Measurements from ENCODE around the gene NFKBIL1.

The NFKBIL1 gene

DNA sequence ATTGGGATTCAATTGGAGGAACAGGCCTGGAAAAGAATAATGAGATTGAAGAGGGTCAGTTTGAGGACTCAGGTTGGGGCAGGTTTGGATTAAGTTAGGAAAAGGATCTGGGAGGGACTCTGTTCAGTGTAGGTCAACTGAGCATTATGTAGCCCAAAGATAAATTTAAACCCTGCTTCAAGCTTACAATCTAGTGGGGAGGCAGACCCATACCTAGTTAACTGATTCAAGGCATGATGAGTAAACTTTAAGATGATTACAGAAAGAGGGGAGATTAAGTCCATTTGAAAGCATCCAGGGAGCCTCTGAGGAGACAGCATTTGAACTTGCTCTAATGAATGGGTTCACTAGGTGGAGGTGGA is 13.3 kb downstream of the NFKBIL1 start:
- DNase-seq, result no peak

DNA sequence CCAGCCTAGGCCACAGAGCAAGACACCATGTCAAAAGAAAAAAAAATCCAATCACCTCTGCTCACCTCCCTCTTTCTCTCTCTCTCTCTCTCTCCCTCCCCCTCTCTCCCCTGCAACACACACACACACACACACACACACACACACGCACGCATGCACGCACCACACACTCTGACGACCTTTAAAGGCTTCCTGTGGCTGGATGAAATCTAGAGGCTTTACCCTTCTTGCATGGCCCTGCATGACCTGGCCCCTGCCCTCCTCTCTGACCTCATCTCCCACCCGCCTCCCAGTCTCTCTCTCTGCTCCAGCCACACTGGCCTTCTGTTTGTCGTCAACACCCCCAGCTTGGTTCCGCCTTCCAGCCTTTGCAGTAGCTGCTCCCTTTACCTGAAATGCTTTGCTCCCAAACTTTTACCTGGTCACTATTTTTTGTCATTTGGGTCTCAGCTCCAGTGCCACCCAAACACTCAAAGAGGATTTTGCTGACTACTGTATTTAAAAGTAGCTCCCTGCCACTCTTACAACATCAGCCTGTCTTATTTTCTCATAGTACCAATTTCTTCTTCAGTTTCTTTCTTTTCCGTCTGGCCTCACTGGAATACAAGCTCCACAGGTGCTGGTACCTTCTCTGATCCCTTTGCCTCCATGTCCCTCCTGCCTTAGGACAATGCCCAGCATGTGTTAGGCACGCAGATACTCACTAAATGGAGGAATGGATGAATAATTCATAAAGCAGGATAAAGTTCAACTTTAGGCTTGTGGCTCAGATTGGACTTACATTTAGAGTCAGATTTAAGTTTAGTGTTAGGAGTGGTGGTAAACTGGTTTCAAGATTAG is 20.3 kb downstream of the NFKBIL1 start:
- DNase-seq, result peak; percentile 87

DNA sequence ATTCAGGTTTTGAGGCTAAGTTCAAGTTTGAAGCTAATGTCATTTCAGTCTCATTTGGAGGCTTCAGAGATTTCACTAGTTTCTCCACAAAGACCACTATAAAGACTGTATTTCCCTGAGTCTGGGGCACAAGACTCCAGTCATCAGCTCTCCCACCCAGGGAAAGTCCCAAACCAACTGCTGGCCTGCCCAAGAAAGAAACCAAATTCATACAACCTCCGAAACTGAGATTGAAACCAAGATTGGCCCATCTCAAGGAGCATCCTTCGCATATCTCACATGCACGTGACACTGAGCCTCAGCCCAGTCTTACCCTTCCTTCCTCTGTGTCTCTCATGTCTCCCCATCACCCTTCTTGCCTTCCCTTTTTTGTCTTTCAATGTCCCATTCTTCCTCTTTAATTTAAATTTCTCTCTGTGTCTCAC is 21.1 kb downstream of the NFKBIL1 start:
- DNase-seq, result peak; percentile 98

DNA sequence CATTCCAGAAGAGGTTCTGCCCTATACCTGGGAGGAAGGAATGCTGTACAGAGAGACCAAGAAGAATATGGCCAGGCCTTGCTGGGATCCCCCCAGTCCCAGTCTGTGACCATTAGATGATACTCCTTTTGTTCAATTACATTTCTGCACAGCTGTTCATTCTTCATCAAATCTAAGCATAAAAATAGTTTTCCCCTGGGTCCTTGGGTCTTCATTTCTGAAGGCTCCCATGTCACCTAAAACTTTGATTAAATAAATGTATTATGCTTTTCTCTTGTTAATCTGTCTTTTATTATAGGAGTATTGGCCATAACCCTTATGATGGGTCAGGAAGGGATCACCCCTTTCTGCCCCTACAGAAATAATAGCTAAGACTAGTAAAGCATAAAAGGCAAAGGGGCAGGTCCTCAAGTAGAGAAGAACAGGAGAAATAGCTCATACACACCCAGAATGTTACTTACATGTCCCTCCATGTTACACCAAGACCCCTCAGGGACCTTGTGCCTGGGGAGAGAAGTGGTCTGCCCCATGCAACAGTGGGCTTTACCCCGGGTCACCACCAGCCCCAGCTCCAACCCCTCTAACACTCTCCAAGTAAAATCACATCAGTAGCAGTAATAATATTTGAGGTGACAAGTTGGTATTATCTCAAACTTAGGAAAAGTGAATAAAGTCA is 22.6 kb downstream of the NFKBIL1 start:
- no peak for DNase-seq

DNA sequence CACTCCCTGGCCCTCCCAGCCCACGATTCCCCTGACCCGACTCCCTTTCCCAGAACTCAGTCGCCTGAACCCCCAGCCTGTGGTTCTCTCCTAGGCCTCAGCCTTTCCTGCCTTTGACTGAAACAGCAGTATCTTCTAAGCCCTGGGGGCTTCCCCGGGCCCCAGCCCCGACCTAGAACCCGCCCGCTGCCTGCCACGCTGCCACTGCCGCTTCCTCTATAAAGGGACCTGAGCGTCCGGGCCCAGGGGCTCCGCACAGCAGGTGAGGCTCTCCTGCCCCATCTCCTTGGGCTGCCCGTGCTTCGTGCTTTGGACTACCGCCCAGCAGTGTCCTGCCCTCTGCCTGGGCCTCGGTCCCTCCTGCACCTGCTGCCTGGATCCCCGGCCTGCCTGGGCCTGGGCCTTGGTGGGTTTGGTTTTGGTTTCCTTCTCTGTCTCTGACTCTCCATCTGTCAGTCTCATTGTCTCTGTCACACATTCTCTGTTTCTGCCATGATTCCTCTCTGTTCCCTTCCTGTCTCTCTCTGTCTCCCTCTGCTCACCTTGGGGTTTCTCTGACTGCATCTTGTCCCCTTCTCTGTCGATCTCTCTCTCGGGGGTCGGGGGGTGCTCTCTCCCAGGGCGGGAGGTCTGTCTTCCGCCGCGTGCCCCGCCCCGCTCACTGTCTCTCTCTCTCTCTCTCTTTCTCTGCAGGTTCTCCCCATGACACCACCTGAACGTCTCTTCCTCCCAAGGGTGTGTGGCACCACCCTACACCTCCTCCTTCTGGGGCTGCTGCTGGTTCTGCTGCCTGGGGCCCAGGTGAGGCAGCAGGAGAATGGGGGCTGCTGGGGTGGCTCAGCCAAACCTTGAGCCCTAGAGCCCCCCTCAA is 24.9 kb downstream of the NFKBIL1 start, which contains the start of gene LTA:
Gene LTA, plus strand, starts transcription at position 249 of the 871 bp plus-strand sequence. Its CDS starts 454 bp downstream, at position 703.
- DNase-seq, result no peak

DNA sequence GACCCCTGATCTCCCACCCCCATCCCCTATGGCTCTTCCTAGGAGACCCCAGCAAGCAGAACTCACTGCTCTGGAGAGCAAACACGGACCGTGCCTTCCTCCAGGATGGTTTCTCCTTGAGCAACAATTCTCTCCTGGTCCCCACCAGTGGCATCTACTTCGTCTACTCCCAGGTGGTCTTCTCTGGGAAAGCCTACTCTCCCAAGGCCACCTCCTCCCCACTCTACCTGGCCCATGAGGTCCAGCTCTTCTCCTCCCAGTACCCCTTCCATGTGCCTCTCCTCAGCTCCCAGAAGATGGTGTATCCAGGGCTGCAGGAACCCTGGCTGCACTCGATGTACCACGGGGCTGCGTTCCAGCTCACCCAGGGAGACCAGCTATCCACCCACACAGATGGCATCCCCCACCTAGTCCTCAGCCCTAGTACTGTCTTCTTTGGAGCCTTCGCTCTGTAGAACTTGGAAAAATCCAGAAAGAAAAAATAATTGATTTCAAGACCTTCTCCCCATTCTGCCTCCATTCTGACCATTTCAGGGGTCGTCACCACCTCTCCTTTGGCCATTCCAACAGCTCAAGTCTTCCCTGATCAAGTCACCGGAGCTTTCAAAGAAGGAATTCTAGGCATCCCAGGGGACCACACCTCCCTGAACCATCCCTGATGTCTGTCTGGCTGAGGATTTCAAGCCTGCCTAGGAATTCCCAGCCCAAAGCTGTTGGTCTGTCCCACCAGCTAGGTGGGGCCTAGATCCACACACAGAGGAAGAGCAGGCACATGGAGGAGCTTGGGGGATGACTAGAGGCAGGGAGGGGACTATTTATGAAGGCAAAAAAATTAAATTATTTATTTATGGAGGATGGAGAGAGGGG is 26.1 kb downstream of the NFKBIL1 start:
- DNase-seq, result no peak

DNA sequence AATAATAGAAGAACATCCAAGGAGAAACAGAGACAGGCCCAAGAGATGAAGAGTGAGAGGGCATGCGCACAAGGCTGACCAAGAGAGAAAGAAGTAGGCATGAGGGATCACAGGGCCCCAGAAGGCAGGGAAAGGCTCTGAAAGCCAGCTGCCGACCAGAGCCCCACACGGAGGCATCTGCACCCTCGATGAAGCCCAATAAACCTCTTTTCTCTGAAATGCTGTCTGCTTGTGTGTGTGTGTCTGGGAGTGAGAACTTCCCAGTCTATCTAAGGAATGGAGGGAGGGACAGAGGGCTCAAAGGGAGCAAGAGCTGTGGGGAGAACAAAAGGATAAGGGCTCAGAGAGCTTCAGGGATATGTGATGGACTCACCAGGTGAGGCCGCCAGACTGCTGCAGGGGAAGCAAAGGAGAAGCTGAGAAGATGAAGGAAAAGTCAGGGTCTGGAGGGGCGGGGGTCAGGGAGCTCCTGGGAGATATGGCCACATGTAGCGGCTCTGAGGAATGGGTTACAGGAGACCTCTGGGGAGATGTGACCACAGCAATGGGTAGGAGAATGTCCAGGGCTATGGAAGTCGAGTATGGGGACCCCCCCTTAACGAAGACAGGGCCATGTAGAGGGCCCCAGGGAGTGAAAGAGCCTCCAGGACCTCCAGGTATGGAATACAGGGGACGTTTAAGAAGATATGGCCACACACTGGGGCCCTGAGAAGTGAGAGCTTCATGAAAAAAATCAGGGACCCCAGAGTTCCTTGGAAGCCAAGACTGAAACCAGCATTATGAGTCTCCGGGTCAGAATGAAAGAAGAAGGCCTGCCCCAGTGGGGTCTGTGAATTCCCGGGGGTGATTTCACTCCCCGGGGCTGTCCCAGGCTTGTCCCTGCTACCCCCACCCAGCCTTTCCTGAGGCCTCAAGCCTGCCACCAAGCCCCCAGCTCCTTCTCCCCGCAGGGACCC is 27.0 kb downstream of the NFKBIL1 start:
- peak; percentile 67 for DNase-seq

DNA sequence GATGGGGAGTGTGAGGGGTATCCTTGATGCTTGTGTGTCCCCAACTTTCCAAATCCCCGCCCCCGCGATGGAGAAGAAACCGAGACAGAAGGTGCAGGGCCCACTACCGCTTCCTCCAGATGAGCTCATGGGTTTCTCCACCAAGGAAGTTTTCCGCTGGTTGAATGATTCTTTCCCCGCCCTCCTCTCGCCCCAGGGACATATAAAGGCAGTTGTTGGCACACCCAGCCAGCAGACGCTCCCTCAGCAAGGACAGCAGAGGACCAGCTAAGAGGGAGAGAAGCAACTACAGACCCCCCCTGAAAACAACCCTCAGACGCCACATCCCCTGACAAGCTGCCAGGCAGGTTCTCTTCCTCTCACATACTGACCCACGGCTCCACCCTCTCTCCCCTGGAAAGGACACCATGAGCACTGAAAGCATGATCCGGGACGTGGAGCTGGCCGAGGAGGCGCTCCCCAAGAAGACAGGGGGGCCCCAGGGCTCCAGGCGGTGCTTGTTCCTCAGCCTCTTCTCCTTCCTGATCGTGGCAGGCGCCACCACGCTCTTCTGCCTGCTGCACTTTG is 28.0 kb downstream of the NFKBIL1 start, which contains the start of gene TNF:
Gene TNF, plus strand, starts transcription at position 231 of the 567 bp plus-strand sequence. Its CDS starts 177 bp downstream, at position 408.
- DNase-seq, result peak; percentile 98

DNA sequence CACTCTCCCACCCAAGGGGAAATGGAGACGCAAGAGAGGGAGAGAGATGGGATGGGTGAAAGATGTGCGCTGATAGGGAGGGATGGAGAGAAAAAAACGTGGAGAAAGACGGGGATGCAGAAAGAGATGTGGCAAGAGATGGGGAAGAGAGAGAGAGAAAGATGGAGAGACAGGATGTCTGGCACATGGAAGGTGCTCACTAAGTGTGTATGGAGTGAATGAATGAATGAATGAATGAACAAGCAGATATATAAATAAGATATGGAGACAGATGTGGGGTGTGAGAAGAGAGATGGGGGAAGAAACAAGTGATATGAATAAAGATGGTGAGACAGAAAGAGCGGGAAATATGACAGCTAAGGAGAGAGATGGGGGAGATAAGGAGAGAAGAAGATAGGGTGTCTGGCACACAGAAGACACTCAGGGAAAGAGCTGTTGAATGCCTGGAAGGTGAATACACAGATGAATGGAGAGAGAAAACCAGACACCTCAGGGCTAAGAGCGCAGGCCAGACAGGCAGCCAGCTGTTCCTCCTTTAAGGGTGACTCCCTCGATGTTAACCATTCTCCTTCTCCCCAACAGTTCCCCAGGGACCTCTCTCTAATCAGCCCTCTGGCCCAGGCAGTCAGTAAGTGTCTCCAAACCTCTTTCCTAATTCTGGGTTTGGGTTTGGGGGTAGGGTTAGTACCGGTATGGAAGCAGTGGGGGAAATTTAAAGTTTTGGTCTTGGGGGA is 28.7 kb downstream of the NFKBIL1 start:
- DNase-seq, result peak; percentile 64

DNA sequence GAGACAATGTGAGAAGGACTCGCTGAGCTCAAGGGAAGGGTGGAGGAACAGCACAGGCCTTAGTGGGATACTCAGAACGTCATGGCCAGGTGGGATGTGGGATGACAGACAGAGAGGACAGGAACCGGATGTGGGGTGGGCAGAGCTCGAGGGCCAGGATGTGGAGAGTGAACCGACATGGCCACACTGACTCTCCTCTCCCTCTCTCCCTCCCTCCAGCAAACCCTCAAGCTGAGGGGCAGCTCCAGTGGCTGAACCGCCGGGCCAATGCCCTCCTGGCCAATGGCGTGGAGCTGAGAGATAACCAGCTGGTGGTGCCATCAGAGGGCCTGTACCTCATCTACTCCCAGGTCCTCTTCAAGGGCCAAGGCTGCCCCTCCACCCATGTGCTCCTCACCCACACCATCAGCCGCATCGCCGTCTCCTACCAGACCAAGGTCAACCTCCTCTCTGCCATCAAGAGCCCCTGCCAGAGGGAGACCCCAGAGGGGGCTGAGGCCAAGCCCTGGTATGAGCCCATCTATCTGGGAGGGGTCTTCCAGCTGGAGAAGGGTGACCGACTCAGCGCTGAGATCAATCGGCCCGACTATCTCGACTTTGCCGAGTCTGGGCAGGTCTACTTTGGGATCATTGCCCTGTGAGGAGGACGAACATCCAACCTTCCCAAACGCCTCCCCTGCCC is 29.6 kb downstream of the NFKBIL1 start:
- DNase-seq, result peak; percentile 83

DNA sequence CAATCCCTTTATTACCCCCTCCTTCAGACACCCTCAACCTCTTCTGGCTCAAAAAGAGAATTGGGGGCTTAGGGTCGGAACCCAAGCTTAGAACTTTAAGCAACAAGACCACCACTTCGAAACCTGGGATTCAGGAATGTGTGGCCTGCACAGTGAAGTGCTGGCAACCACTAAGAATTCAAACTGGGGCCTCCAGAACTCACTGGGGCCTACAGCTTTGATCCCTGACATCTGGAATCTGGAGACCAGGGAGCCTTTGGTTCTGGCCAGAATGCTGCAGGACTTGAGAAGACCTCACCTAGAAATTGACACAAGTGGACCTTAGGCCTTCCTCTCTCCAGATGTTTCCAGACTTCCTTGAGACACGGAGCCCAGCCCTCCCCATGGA is 30.2 kb downstream of the NFKBIL1 start:
- peak; percentile 54 for DNase-seq

DNA sequence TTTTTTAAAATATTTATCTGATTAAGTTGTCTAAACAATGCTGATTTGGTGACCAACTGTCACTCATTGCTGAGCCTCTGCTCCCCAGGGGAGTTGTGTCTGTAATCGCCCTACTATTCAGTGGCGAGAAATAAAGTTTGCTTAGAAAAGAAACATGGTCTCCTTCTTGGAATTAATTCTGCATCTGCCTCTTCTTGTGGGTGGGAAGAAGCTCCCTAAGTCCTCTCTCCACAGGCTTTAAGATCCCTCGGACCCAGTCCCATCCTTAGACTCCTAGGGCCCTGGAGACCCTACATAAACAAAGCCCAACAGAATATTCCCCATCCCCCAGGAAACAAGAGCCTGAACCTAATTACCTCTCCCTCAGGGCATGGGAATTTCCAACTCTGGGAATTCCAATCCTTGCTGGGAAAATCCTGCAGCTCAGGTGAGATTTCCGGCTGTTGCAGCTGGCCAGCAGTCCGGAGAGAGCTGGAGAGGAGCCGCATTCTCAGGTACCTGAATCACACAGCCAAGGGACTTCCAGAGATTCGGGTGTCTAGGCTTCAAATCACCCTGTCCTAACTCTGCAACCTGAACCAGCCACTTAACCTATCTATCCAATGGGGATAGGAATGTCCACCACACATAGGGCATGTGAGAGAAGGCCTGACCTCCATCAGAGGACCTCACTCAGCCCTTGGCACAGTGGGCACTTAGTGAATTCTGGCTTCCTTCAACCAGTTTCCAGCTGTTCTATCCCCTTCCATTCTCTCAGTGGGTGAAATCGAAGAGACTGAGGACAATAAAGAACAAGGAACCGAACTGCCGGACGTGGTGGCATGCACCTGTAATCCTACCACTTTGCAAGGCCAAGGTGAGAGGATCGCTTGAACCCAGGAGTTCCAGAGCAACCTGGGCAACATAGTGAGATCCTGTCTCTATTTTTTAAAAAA is 31.0 kb downstream of the NFKBIL1 start:
- DNase-seq, result peak; percentile 64

DNA sequence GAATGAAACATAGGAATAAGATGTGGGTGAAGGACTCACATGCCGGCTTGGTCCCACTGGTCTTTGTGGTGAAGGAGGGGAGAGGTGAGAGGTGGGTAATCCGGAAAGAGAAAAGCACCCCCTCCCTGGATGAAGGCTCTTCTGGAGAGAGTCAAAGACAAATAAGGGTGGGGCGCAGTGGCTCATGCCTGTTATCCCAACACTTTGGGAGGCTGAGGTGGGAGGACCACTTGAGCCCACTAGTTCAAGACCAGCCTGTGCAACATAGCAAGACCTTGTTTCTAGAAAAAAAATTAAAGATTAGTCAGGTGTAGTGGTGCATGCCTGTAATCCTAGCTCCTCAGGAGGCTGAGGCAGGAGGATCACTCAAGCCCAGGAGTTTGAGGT is 31.7 kb downstream of the NFKBIL1 start:
- peak; percentile 52 for DNase-seq

DNA sequence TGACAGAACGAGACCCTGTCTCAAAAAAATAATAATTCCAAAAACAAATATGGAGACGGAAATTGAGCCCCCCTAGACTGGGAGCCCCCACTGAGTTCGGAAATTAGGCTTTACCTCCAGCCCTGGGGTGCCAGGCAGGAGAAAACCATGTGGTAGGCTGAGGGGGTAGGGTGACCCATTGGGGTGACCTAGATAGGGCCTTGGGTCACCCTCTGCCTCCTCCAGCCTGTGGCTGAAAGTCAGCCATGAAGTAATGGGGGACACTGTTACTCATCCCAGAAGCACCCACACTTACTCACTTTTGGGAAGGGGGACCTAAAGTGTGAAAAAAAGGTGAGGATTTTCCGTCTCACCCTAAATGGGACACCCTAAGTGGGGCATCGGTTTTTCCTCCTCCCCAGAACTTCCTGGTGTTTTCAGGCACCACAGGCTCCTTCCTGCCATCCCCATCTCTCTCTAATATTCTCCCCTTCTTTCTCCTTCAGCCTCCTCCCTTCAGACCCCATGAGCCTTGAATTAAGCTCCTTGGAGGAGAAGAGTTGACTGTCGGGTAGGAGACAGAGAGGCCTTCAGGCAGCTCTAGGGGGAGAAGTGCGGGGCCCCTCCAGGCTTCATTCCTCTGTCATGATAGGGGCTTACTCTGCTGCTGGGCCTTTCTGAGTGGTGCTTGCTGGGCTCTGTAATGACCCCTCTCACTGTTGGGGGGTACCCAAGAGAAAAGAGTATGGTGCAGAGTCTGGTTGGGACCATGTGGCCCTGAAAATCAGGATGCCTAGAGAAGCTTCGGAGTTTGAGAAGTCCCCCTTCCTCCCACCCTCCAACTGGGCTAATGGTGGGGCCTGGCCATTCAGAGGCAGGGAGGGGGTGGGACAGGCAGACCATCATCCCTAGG is 32.4 kb downstream of the NFKBIL1 start:
- peak; percentile 44 for DNase-seq

DNA sequence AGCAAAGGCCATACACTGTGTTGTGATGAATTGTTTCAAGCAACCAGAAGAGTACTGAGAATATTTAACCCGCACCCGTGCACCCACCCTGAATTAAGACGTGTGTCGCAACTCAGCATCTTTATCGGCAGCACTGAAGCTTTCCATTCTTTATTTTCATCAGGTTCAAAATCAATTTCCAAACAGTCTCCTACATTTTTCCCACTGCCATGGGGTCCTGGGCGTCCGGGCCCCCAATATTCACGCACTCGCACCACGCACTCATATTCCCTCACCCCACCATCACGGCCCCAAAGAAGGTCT is 33.0 kb downstream of the NFKBIL1 start:
- DNase-seq, result no peak

DNA sequence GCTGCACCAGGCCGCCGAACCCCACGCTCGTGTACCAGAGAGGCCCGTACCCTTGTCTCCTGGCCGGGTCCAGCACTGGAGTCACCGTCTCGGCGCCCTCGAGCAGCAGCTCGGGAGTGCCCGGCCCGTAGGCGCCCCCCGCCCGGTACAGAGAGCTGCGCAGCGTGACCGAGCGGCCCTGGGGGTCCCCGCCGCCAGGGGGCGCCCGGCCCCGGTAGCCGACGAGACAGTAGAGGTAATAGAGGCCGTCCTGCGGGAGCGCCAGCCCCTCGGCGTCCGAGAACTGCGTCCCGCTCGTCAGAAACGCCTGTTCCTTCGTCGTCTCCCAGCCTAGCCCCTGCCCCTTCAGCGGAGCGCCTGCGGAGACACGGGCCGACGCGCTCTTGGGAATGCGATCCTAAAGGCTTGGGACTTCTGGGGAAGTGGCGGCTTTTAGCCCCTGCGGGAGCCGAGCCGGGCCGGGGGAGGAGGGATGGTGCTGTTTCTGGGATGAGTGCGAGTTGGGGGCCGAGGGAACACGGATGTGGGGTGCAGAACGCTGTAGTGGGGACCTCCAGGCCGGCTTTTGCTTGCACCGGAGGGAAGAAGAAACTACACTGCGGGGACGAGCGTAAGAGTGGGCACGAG is 33.5 kb downstream of the NFKBIL1 start:
- DNase-seq, result peak; percentile 75
